ENCODE measurements around the gene ANKRD33B. TPM values are rescaled to one million over a fixed set of nuclear protein-coding genes. Genes with fewer than 3 reads are reported as not detected.

The ANKRD33B gene
- total RNA-seq, 1 donor: 2.6 TPM

- DNase-seq (ENCODE audit: low read depth): no peak
- no peak overlapping the region for H3K4me3 ChIP-seq (ENCODE audit: low read depth, low read length)
- no peak for TF ChIP-seq CTCF (IDR thresholded peaks at IDR 0.05; ENCODE audit: insufficient read depth, low read depth, low read length)
Measured at GRCh38 chr5:10680876-10681481, 117.1 kb downstream of the ANKRD33B start.

DNA sequence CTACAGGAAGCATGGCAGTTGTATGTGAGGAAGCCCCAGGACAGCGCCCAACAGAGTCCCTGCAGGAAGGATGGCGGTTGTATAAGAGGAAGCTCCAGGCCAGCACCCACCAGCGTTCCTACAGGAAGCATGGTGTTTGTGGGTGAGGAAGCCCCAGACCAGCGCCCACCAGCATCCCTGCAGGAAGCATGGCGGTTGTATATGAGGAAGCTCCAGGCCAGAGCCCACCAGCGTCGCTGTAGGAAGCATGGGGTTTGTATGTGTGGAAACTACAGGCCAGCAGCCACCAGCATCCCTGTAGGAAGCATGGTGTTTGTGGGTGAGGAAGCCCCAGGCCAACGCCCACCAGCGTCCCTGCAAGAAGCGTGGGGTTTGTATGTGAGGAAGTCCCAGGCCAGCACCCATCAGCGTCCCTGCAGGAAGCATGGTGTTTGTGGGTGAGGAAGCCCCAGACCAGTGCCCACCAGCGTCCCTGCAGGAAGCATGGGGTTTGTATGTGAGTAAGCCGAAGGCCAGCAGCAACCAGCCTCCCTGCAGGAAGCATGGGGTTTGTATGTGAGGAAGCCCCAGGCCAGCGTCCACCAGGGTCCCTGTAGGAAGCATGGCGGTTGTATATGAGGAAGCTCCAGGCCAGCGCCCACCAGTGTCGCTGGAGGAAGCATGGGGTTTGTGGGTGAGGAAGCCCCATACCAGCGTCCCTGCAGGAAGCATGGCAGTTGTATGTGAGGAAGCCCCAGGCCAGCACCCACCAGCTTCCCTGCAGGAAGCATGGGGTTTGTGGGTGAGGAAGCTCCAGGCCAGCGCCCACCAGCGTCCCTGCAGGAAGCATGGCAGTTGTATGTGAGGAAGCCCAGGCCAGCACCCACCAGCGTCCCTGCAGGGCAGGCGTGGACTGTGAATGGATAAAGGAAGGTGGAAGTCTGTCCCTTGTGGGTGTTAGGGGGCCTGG is 118.1 kb downstream of the ANKRD33B start:
- DNase-seq (ENCODE audit: low read depth): no peak
- no peak overlapping the region for H3K4me3 ChIP-seq (ENCODE audit: low read depth, low read length)
- TF ChIP-seq CTCF (IDR thresholded peaks at IDR 0.05; ENCODE audit: insufficient read depth, low read depth, low read length): no peak

- TF ChIP-seq CTCF (IDR thresholded peaks at IDR 0.05; ENCODE audit: insufficient read depth, low read depth, low read length): no peak
- H3K4me3 ChIP-seq (ENCODE audit: low read depth, low read length): no peak overlapping the region
- no peak for DNase-seq (ENCODE audit: low read depth)
Measured at GRCh38 chr5:10682801-10683525, 119.1 kb downstream of the ANKRD33B start.

DNA sequence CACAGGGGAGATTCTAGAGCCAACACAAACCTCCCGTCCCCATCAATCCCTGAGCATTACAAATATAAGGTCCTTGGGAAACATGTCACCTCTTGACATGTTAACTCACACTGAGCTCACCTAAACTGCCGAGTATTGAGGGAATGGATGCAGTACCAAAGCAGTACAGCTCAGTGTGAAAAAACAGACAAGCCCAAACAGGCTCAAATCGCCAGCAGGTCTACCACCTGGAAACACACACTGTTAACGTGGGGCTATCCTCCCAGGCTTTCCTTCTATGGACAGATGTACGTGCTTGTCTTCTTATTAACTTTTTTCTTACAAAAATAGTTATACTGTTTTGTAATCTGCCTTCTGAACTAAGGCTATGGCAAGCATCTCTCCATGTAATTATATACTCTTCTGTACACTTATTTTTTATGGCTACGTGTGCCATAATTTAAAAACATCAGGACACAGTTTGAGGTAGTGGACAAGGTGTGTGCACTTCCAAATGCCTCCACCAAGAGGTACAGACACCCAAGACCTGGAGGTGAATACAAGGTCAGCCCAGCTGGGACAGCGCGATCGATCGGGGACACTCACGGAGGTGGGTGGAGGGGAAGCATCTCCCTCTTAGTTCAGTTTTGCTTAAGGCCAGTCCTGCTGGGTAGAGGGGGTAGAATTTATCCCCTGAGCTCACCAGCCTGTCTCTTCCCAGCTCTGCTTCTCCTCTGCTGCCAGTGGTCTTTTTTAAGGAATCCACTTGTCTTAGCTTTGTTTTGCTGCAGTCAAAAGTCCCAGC is 120.6 kb downstream of the ANKRD33B start:
- DNase-seq (ENCODE audit: low read depth): no peak

DNA sequence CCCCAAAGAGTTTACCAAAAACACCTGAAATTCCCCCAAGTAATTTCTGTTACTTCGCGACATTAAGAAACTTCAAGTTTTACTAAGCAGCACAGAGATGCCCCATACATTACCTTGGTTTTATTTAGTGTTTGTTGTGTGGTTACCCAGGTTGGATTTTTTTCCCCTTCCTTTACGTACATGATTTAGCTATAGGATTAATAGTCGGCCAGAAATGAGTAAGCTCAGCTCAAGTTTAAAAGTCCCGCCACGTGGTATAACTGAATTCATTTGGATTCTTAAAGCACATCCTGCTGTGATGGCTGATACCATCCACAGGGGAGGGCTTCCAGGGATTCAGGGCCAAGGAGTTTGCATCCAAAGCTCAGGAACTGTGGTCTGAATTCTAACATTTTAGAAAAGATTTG is 121.2 kb downstream of the ANKRD33B start:
- no peak for TF ChIP-seq CTCF (IDR thresholded peaks at IDR 0.05; ENCODE audit: insufficient read depth, low read depth, low read length)
- DNase-seq (ENCODE audit: low read depth): no peak
- H3K4me3 ChIP-seq (ENCODE audit: low read depth, low read length): no peak overlapping the region

More for the DNA sequence above, 120.6 kb downstream of the ANKRD33B start:
- H3K4me3 ChIP-seq (ENCODE audit: low read depth, low read length): no peak overlapping the region
- TF ChIP-seq CTCF (IDR thresholded peaks at IDR 0.05; ENCODE audit: insufficient read depth, low read depth, low read length): no peak

DNA sequence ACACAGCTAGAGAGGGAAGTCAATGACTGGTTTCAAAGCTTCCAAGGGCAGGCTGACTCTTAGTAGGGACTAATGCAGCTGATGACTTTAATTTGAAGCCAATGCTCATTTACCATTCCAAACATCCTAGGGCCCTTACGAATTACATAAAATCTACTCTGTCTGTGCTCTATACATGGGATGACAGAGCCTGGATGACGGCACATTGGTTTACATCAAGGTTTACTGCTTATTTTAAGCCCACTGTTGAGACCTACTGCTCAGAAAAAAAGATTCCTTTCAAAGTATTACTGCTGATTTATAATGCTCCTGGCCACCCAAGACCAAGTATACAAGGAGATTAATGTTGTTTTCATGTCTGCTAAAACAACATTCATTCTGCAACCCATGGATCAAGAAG is 123.0 kb downstream of the ANKRD33B start:
- no peak overlapping the region for H3K4me3 ChIP-seq (ENCODE audit: low read depth, low read length)
- DNase-seq (ENCODE audit: low read depth): no peak

More for the DNA sequence above, 123.0 kb downstream of the ANKRD33B start:
- TF ChIP-seq CTCF (IDR thresholded peaks at IDR 0.05; ENCODE audit: insufficient read depth, low read depth, low read length): no peak

Measured in fibroblast of villous mesenchyme (primary cell).